Stimulated activated CD4-positive, alpha-beta T cell treated with anti-CD3 and anti-CD28 coated beads, Interleukin-2, amount 100 ng/mL, for 24 hours (primary cell): Measurements from ENCODE around the gene MAP3K20.

Source experiments
- DNase-seq, 2 donors: peaks; one replicate each; pipeline ENCODE4 v3.0.0-alpha.2; 2020

The MAP3K20 gene

DNA sequence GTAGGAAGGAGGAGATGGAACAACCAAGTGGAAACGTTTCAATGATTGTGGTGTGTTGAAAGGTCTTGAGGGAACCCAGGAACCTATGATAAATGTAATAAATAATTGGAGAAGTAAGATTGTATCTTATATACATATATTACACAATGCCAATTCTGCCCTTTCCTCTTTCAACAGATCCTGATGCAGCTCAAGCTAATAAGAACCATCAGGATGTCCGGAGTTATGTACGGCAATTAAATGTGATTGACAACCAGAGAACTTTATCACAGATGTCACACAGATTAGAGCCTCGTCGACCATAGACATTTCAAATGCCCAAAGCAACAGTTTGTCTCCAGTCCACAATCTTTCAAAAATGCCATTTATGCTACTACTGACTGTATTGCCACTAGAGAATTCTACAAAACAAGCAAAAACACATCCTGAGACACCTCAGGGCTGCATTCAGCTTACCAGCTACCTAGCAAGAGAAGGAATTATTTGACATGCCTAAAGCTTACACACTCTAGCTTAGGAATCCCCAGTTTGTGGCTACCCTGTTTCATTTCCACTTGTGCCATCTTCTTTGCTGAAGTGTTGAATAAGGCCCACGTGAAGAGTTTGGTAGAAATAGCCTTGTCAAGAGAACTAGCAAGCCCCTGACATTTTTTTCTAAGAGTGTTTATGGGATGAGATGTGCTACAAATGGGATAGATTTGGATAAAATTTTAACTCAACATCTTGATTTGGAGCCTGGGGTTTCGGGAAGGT lies 24.0 kb upstream of the MAP3K20 start:
- no peak for DNase-seq

GRCh38 chr2:173053043-173053699 lies 22.5 kb upstream of the MAP3K20 start:
- no peak for DNase-seq

GRCh38 chr2:173054466-173054865 lies 21.2 kb upstream of the MAP3K20 start:
- DNase-seq, result no peak

GRCh38 chr2:173056705-173057364 lies 18.8 kb upstream of the MAP3K20 start:
- DNase-seq, result no peak

- no peak for DNase-seq
Measured at GRCh38 chr2:173058097-173058496, 17.5 kb upstream of the MAP3K20 start.

DNA sequence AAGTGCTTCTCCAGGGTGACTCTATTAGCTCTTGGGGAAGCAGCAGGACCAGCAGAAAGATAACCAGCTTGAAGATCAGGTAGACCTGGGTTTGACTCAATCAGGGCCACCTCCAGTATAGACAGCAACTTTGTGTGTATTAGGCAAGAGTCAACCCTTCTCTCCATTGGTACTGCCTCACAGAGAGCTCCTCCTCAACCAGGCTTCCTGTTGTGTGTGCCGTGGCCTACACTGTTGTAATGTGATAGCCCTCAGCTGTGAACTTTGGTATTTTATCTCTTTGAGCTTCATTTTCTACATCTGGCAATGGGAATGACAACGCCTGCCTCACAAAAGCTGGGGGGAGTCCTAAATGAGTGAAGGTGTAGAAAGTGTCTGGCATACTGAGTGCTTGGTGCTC lies 17.0 kb upstream of the MAP3K20 start:
- no peak for DNase-seq

DNA sequence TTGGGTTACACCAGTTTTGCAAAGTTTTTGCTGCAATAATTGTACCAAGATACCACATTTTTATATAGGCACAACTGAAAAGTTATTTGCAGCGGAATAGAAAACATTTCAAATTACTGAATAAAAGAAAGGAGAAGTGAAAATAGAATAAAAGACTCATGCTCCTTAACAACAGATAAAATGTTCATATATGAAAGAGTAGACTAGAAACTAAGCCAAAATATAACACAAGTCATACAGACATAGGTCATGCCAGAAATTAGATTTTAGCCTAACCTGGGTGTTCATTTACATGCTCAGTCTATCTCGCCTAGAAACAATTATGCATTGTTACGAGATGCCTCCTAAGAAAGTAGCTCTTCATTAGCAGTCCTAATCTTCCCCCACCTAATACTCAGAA lies 16.4 kb upstream of the MAP3K20 start:
- DNase-seq, result no peak

- DNase-seq, result no peak
Measured at GRCh38 chr2:173059971-173060461, 15.6 kb upstream of the MAP3K20 start.

DNA sequence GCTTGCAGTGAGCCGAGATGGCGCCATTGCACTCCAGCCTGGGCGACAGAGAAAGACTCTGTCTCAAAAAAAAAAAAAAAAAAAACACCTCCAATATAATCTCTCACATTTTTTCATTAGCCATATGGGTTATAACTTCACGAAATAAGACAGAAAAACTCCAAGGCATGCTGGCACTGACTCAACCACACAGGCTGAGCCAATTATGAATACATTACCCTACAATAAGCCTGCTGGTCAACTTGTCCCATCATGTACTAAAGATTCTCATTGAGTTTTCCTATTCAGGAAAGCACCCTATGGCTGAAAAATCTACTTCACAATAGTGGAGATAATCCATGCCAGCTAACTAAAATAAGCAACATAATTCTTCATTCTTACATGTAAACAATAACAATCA lies 12.8 kb upstream of the MAP3K20 start:
- DNase-seq, result no peak

DNA sequence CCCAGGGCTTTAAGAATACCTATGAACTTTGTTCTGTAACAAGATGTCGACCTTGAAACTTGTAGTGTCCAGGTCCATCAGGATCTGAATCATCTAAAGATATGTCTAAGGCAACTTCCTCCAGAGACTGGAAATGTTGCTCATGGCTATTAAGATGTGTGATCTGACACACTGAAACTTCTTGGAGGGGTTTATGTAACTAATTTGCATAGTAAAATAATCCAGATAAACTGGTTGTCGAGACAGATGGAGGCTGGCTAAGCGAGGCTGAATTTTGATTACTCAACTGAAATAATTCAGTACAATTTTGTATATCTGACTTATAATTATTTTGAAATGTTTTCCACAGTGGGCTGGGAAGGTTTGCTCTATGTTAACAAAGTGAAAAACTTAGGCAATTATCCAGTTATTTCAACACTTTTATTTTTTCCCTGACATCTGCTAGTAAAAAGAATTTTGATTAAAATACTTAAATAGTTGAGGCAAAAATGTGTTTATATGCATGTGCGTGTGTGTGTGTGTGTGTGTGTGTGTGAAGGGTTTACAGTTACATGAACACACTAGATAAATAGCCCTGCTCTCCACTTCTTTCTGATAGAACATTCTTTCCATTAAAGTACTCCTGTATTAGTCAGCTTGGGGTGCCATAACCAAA lies 11.4 kb upstream of the MAP3K20 start:
- no peak for DNase-seq

- no peak for DNase-seq
Measured at GRCh38 chr2:173066887-173067676, 8.6 kb upstream of the MAP3K20 start.

DNA sequence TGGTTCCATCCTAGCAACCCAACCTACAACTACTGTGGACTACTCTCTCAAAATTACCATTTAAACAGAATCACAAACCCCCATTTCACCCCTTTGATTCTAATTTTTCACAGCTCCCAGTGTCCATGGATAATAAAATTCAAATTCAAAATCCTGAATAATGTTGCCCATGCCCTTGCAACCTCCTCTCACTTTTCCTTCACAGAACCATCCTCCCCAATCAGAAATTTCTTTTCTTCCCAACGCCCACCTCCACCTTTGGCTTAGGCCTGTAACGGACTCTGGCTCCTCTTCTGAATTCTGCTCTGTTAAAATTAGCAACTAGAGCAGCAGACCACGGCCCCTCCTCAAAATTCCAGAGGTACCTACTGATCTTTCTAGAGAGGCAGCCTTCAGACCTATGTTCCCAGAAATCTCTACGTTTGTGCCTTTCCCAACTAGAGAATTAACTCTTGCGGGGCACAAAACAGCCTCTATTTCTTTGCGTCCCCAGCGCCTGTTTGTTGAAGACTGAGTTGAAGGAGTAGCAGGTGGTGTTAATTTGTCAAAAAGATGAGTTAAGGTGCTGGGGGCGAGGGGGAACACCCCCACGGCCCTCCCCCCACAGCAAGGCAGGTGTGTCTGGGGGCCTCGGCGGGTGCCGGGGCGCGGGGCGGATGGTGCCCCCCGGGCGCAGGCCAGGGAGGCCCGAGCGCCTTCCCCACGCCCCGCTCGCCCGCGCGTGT lies 428 bp upstream of the MAP3K20 start:
- no peak for DNase-seq

DNA sequence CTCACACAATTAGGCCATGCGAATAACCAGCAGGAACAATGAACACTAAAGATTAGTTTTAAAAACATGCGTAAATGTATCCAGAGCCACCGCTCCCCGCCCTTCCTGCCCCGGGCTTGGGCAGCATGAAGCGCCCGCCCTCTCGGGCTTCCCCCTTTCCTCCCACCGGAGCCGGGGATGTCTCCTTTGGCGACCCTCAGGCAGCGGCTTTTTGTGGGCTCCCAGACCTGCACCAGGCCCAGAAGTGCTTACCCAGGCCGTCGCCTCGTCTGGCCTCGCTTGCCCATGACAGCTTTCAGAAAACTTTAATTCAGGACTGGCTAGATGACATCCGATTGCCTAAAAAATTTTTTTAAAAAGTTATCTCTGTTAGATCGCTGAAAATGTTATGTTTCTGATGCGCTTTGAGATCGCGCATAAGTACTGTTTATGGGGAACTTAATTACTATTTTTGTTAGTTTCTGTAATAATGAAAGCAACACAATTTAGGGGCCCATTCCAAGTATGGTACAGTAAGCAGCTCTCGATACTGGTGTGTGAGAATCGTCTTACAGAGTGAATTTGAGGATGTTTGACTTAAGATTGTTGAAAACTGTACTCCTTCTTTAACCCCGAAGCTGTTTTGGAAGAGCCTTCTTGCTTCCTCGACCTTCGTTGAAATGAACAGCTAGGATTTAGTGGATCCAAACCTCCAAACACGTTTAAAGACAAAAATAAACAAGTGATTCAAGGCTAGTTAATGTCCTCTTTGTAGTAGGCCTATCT lies 1.1 kb downstream of the MAP3K20 start:
- DNase-seq, result peak; percentile 18 to 31

DNA sequence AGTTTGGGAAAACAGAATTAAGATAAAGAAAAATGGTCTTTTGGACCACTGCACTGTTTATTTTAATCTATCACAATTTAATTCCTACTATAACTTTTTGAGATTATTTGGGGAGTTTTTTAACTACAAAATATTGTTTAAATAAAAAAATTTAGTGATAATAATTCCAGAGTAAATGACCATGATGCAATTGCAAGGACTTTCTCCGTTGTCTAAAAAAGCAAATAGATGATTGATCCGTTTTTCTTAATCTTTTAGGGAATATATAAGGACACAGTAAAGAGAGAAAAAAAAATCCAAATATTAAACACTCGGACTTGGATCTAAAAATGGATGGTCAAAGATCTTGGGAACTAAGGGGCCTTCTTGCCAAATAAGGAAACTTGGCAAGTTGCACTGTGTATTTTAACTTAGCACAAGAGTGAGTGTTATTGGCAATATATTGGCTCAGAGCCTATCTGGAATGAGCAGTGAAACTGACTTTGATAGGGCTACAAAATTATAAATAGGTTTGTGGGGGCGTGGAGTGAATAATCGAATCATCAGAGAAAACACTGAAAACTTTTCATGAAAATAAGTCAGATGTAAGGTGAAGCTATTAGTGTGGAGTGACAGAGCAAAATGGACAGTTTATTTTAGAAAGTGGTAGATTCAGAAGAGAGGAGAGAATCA lies 2.0 kb downstream of the MAP3K20 start:
- no peak for DNase-seq

DNA sequence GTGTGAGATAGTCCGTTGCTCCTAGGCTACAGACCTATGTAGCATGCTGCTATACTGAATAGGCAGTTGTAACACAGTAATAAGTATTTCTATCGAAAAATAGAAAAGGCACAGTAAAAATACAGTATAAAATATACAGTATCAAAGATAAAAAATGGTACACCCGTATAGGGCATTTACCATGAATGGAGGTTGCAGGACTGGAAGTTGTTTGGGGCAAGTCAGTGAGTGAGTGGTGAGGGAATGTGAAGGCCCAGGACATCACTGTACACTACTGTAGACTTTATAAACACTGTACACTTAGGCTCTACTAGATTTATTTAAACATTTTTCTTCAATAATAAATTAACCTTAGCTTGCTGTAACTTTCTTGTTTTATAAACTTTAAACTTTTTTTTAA lies 3.5 kb downstream of the MAP3K20 start:
- DNase-seq, result no peak

DNA sequence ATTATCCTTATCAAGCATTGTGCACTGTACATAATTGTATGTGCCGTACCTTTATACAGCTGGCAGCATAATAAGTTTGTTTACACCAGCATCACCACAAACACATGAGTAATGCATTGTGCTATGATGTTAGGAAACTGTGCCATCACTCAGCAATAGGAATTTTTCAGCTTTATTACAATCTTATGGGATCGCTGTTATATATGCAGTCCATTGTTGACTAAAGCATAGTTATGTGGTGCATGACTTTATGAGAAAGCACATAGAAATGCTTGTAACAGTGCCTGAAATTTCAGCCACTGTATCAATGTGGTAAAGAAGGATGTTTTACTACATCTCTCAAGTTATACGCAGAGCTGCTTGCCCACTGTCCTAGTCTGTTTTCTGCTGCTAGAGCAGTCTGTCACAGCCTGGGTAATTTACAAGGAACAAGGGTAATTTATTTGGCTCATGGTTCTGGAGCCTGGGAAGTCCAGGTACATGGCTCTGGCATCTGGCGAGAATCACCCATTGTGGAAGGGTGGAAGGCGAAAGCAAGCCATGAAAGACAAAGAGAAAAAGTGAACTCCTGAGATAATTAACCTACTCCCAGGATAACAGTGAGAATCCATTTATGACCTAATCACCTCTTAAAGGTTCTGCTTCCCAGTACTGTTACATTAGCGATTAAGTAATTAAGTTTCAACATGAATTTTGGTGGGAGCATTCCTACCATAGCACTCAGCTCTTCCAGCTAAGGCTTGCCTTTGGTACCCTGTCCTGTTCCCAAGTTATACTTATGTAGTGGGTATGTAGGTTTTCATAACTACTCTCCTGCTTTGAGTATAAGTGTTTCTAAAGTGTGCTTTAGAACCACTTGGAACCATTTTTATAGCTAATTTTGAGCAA lies 4.6 kb downstream of the MAP3K20 start:
- DNase-seq, result no peak

DNA sequence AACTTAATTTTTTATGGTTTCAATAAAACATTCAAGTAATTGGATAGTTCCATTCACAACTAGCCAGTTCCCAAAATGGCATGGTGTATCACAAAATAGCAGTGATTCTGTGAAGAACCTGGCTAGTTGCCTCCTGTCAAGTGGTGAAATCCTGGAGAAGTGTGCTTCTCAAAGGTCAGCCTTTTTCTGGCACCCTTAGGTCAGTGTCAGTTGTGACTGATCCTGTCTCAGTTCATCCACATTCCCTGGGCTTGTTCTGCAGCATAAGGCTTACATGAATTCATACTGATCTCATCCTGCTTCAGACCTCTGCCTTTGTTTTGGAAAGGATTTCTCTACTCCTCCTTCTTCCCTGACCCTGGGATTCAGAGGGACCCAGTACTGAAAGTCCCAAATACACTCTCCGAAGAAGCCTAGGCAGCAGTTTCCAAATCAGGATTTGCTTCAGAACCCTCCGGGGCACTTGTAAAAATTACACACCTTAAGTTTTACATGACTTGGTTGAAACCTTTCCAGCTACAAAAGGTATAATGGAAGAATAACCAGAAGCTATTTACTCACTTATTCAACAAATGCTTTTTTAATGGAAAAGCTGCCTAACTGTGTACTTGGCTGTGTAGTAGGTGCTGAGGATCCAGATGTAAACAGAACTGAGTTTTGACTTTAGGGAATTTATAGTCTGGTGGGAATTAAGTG lies 11.0 kb downstream of the MAP3K20 start:
- DNase-seq, result no peak

- DNase-seq, result no peak
Measured at GRCh38 chr2:173087214-173087581, 11.6 kb downstream of the MAP3K20 start.
